Muscle layer of colon (tissue), 2 donors: ENCODE measurements around the gene ZNF804A.

Source experiments
- H3K27ac ChIP-seq: one replicate; pipeline ENCODE4 v1.7.0; 2013; ENCODE audit warnings: low read depth, mild to moderate bottlenecking, low read length, moderate library complexity
- H3K27me3 ChIP-seq, 2 donors: one replicate each; pipeline ENCODE4 v1.7.0; 2013; ENCODE audit warnings: low read length in 2 of 2, mild to moderate bottlenecking in 2 of 2; ENCODE audit not compliant: insufficient read depth in 2 of 2, control insufficient read depth in 1 of 2
- H3K36me3 ChIP-seq: one replicate; pipeline ENCODE4 v1.7.0; 2013; ENCODE audit warnings: mild to moderate bottlenecking, low read length; ENCODE audit not compliant: insufficient read depth
- H3K4me1 ChIP-seq: one replicate; pipeline ENCODE4 v1.7.0; 2013; ENCODE audit warnings: mild to moderate bottlenecking, low read length; ENCODE audit not compliant: insufficient read depth
- H3K4me3 ChIP-seq, 2 donors: one replicate each; pipeline ENCODE4 v1.7.0; 2013; ENCODE audit warnings: low read length in 2 of 2, low read depth in 1 of 2, mild to moderate bottlenecking in 1 of 2, moderate library complexity in 1 of 2
- H3K9ac ChIP-seq: one replicate; pipeline ENCODE4 v1.7.0; 2013; ENCODE audit warnings: low read length
- H3K9me3 ChIP-seq: one replicate; pipeline ENCODE4 v1.7.0; 2013; ENCODE audit warnings: mild to moderate bottlenecking, low read length
- donor health status: abdominal sarcoma.
- donor health status: Adenocarcinoma of cecum.

Gene ZNF804A

GRCh38 chr2:184769686-184770085, 171.4 kb downstream of the ZNF804A start:
- no peaks in the 10 kb centered on the region for H3K36me3 ChIP-seq
- H3K27ac ChIP-seq = no peak overlapping the region
- no peaks in the 10 kb centered on the region for H3K27me3 ChIP-seq
- no peak overlapping the region for H3K4me3 ChIP-seq
- no peak overlapping the region for H3K9ac ChIP-seq
- H3K4me1 ChIP-seq = no peaks in the 10 kb centered on the region
- H3K9me3 ChIP-seq = no peaks in the 10 kb centered on the region

- H3K9me3 ChIP-seq = no peaks in the 10 kb centered on the region
- no peaks in the 10 kb centered on the region for H3K27me3 ChIP-seq
- no peaks in the 10 kb centered on the region for H3K4me1 ChIP-seq
- no peak overlapping the region for H3K4me3 ChIP-seq
- no peaks in the 10 kb centered on the region for H3K36me3 ChIP-seq
- H3K27ac ChIP-seq = no peak overlapping the region
- H3K9ac ChIP-seq = no peak overlapping the region
Measured at GRCh38 chr2:184779777-184780176, 181.4 kb downstream of the ZNF804A start.

GRCh38 chr2:184780384-184780783, 182.1 kb downstream of the ZNF804A start:
- Histone ChIP-seq H3K4me1 (no peaks in the 10 kb centered on the region), H3K9ac (no peak overlapping the region), H3K27me3 (no peaks in the 10 kb centered on the region), H3K27ac (no peak overlapping the region), H3K36me3 (no peaks in the 10 kb centered on the region), H3K9me3 (no peaks in the 10 kb centered on the region), H3K4me3 (no peak overlapping the region)

- H3K4me1 ChIP-seq = no peaks in the 10 kb centered on the region
- no peak overlapping the region for H3K4me3 ChIP-seq
- H3K9ac ChIP-seq = no peak overlapping the region
- no peaks in the 10 kb centered on the region for H3K36me3 ChIP-seq
- H3K27ac ChIP-seq = no peak overlapping the region
- H3K27me3 ChIP-seq = no peaks in the 10 kb centered on the region
- no peaks in the 10 kb centered on the region for H3K9me3 ChIP-seq
Measured at GRCh38 chr2:184780944-184781343, 182.6 kb downstream of the ZNF804A start.

GRCh38 chr2:184783576-184783975, 185.2 kb downstream of the ZNF804A start:
- H3K9me3 ChIP-seq = no peaks in the 10 kb centered on the region
- H3K4me1 ChIP-seq = no peaks in the 10 kb centered on the region
- H3K27me3 ChIP-seq = no peaks in the 10 kb centered on the region
- no peak overlapping the region for H3K27ac ChIP-seq
- no peaks in the 10 kb centered on the region for H3K36me3 ChIP-seq
- H3K4me3 ChIP-seq = no peak overlapping the region
- no peak overlapping the region for H3K9ac ChIP-seq

GRCh38 chr2:184793176-184793575, 194.8 kb downstream of the ZNF804A start:
- H3K9me3 ChIP-seq = no peaks in the 10 kb centered on the region
- H3K4me3 ChIP-seq = no peak overlapping the region
- no peak overlapping the region for H3K9ac ChIP-seq
- no peaks in the 10 kb centered on the region for H3K4me1 ChIP-seq
- no peaks in the 10 kb centered on the region for H3K36me3 ChIP-seq
- H3K27ac ChIP-seq = no peak overlapping the region
- no peaks in the 10 kb centered on the region for H3K27me3 ChIP-seq

GRCh38 chr2:184799379-184799778, 201.1 kb downstream of the ZNF804A start:
- Histone ChIP-seq H3K27ac (no peak overlapping the region), H3K36me3 (no peaks in the 10 kb centered on the region), H3K9ac (no peak overlapping the region), H3K27me3 (no peaks in the 10 kb centered on the region), H3K9me3 (no peaks in the 10 kb centered on the region), H3K4me3 (no peak overlapping the region), H3K4me1 (no peaks in the 10 kb centered on the region)

- no peak overlapping the region for H3K9ac ChIP-seq
- no peaks in the 10 kb centered on the region for H3K4me1 ChIP-seq
- no peaks in the 10 kb centered on the region for H3K27me3 ChIP-seq
- H3K27ac ChIP-seq = no peak overlapping the region
- H3K4me3 ChIP-seq = no peak overlapping the region
- H3K9me3 ChIP-seq = no peaks in the 10 kb centered on the region
- H3K36me3 ChIP-seq = no peaks in the 10 kb centered on the region
Measured at GRCh38 chr2:184814421-184814820, 216.1 kb downstream of the ZNF804A start.

- H3K27ac ChIP-seq = no peak overlapping the region
- H3K27me3 ChIP-seq = no peaks in the 10 kb centered on the region
- H3K4me3 ChIP-seq = no peak overlapping the region
- no peaks in the 10 kb centered on the region for H3K9me3 ChIP-seq
- H3K36me3 ChIP-seq = no peaks in the 10 kb centered on the region
- no peaks in the 10 kb centered on the region for H3K4me1 ChIP-seq
- no peak overlapping the region for H3K9ac ChIP-seq
Measured at GRCh38 chr2:184815824-184816223, 217.5 kb downstream of the ZNF804A start.

GRCh38 chr2:184824597-184824996, 226.3 kb downstream of the ZNF804A start:
- Histone ChIP-seq H3K27me3 (no peaks in the 10 kb centered on the region), H3K9ac (no peak overlapping the region), H3K36me3 (no peaks in the 10 kb centered on the region), H3K4me1 (no peaks in the 10 kb centered on the region), H3K4me3 (no peak overlapping the region), H3K9me3 (no peaks in the 10 kb centered on the region), H3K27ac (no peak overlapping the region)

- Histone ChIP-seq H3K4me1 (no peaks in the 10 kb centered on the region), H3K27ac (no peak overlapping the region), H3K4me3 (no peak overlapping the region), H3K27me3 (no peaks in the 10 kb centered on the region), H3K9me3 (no peaks in the 10 kb centered on the region), H3K9ac (no peak overlapping the region), H3K36me3 (no peaks in the 10 kb centered on the region)
Measured at GRCh38 chr2:184830531-184830930, 232.2 kb downstream of the ZNF804A start.

- Histone ChIP-seq H3K9ac (no peak overlapping the region), H3K9me3 (no peaks in the 10 kb centered on the region), H3K36me3 (no peaks in the 10 kb centered on the region), H3K4me1 (no peaks in the 10 kb centered on the region), H3K27me3 (no peaks in the 10 kb centered on the region), H3K4me3 (no peak overlapping the region), H3K27ac (no peak overlapping the region)
Measured at GRCh38 chr2:184834699-184835397, 236.5 kb downstream of the ZNF804A start.
